SKM-1 treated with dmso at 0.1 percent for 144 hours (cell line): ENCODE results near the gene C19orf47.
"Not testable (repeated sequence)": the region's sequence is repeated elsewhere in the genome, so short reads cannot be mapped to it uniquely, and the experiment has no call there.

ENCODE experiments used
- DNase-seq: peaks from one replicate; lab custom pipeline; 2025; ENCODE audit not compliant: unreplicated experiment; lab: John Stamatoyannopoulos, UW

Gene C19orf47

DNA sequence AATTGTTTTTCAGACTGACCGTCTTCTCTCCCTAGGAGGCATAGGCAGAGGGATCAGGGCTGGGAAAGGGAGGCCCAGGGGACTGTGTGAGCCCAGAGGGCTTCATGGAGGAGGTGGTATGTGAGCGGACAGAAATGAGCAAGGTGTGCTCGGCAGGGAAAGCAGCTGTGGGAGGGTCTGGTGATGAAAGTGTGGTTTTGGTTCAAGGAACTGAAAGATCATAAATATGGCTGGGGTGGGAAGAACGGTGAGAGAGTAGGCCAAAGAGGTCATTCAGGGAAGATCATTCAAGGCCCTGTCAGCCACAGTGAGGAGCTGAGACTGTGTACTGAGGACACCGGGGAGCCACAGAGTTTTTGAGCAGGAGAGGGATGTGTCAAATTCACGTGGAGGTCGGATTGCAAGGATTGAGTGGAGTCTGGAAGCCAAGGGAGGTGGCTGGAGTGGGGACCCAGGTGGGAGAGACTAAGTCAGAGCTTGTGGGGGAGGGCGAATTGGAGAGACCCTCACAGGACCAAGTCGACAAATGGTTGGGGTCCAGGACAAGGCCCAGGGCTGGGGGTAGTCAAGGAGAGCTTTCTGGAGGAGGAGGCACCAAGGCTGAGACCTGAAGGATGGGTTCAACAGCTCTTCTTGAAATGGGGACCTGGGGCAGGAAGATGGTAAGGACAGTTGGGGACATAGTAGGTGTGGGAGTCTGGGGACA, 7.9 kb upstream of the C19orf47 start:
- no peak for DNase-seq

- DNase-seq, result no peak
These were observed 837 bp upstream of the C19orf47 start for GRCh38 chr19:40348961-40349507.

GRCh38 chr19:40344422-40344821, 3.8 kb downstream of the C19orf47 start:
- no peak for DNase-seq

DNA sequence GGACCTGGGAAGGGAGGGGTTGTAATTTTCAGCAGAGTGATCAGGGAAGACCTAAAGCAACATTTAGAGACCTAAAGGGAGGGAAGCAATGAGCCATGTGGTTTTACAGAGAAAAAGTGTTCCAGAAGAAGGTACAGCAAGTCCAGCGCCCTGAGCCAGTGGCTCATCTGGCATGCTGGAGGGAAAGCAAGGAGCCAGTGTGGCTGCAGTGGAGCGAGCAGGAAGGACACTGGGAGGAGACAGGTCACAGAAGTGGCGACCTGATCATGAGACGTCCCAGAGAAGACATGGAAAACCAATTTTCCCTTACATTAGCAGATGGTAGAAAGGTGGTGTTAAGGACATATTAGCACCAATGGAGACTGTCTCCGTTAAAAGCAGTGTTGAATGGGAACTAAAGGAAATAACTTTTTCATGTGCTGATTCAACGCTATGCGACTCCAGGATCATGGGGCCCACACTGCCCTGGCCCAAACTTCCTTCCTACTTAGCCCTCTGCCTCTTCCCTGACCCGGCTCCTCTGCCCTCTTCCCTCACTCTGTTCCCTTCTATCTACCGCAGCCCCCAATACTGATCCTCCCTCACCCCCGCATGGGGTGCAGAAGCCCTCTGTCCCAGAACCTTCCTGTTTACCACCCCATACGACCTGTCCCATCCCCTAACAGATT, 5.4 kb downstream of the C19orf47 start:
- DNase-seq, result no peak

DNA sequence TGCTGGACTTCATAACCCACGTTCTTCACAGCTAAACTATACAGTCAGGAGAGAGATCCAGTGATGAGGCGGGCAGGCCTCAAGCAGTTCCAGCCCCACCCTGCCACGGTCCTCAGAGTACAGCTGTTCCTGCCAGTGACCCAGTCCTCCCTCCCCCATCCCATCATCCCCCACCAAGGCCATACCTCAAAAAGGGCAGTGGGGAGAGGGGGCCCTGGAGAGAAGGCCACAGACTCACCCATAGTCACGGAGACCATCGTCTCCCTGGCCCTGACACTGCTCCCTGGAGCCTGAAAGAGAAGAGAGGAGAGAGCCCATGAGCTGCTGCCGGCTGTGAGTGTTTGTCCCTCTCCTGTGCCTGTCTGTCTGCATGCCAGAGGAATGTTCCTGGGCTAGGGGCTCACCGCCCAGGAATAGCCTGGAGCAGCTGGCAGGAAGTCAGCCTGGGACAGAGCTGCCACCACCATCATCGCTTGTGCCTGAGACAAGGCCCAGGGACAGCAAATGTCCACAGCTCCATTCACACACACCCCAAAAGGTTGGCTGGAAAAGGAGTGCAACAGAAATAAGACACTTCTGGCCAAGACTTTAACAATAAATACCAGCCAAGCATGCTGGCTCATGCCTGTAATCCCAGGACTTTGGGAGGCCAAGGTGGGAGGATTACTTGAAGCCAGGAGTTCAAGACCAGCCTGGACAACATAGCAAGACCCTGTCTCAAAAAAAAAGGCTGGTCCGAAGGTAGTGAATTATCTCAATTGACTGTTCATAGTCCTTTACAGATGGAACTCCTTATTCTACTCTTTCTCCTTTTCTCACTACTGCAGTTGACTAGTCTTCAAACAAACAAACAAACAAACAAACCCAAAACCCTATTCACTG, 6.4 kb downstream of the C19orf47 start:
- no peak for DNase-seq

GRCh38 chr19:40339018-40339728, 9.0 kb downstream of the C19orf47 start:
- no peak for DNase-seq

GRCh38 chr19:40337594-40337993, 10.6 kb downstream of the C19orf47 start:
- no peak for DNase-seq

GRCh38 chr19:40337107-40337506, 11.1 kb downstream of the C19orf47 start:
- no peak for DNase-seq

GRCh38 chr19:40336601-40336900, 11.6 kb downstream of the C19orf47 start:
- no peak for DNase-seq

GRCh38 chr19:40335855-40336600, 12.2 kb downstream of the C19orf47 start:
- DNase-seq, result no peak

- DNase-seq, result no peak
These were observed 13.1 kb downstream of the C19orf47 start for GRCh38 chr19:40335101-40335500.

DNA sequence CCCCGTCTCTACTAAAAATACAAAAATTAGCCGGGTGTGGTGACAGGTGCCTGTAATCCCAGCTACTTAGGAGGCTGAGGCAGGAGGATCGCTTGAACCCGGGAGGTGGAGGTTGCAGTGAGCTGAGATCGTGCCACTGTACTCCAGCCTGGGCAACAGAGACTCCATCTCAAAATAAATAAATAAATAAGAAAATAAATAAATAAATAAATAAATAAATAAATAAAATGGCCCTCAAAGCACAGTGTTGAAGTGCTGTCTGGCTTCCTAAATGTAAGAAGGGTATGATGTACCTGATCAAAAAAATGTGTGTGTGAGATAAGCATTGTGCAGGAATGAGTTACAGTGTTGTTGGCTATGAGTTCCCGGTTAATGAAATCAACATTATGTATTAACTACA, 15.1 kb downstream of the C19orf47 start:
- DNase-seq, result not testable (repeated sequence)

DNA sequence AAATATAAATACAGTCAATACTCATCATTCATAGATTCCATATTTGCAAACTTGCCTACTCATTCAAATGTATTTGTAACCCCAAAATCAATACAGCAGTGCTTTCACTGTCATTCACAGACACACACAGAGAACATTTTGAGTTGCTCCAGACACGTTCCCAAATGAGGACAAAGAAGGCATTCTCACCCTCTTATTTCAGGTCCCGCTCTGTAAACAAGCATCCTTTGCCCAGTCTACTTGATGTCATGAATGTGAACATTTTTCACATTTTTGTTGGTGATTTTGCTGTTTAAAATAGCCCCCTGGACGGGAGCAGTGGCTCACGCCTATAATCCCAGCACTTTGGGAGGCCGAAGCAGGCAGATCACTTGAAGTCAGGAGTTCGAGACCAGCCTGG, 15.5 kb downstream of the C19orf47 start:
- DNase-seq, result no peak

- peak; percentile 40 for DNase-seq
These were observed 17.1 kb downstream of the C19orf47 start for GRCh38 chr19:40331052-40331451.

- DNase-seq, result no peak
These were observed 22.0 kb downstream of the C19orf47 start for GRCh38 chr19:40326201-40326600.

- no peak for DNase-seq
These were observed 24.5 kb downstream of the C19orf47 start for GRCh38 chr19:40323705-40324104.

- no peak for DNase-seq
These were observed 25.1 kb downstream of the C19orf47 start for GRCh38 chr19:40322951-40323615.

DNA sequence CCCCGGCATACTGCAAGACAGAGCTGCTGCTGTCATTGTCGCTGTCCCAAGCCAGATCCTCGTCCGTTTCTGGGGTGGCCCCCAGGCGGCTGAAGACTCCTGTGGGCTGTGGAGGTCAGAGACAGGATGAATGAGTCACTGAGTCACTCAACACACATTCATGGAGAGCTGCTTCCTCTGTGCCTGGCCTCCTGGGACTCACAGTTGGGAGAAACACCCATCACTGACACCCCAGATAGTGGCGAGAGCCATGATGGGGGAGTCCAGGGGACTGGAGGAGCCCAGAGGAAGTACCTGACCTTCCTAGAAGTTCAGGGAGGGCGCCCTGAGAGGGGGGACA, 26.0 kb downstream of the C19orf47 start:
- DNase-seq, result no peak

DNA sequence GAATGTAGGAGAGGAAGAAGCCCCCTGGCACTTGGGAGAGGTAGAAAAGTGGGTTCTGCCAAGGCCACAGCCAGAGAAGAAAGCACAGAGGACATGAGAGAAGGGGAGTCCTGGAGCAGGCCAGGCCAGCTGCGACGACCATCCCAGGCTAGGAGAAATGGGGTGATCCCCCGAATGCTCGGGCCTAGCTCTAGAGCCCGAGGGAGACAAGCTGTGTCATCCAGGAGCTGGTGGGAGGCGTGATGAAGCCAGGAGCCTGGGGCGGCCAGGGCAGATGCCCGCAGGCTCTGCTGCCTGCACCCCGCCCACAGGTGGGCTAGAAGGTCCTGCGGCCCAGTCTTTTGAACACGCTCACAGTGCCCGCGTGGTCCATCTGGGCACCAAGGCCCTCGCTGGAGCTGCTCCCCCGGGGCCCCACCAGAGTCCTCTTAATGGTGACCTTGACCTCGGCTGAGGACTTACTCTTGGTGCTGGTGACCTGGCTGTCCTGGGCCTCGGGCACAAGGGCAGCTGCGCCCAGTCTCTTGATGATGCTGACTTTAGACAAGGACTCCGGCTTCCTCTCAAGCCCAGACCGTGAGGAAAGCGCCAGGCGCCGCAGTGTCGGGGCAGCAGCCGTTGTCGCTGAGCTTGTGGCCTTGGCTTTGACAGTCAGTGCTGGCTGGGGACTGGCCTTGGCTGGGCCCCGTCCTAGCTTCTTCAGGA, 26.5 kb downstream of the C19orf47 start:
- no peak for DNase-seq
